GM10266 (cell line): ENCODE measurements around the gene TCF3.

Experiments
- DNase-seq: peaks from one replicate; pipeline ENCODE4 v3.0.0; 2012; ENCODE audit errors: extremely low spot score
- TF ChIP-seq, protein P1 (sequence below): IDR thresholded peaks from 2 replicates; pipeline ENCODE4 v1.5.1; 2012; ENCODE audit warnings: mild to moderate bottlenecking, low read depth; ENCODE audit not compliant: control insufficient read depth, insufficient read depth; ENCODE audit errors: missing control alignments

TCF3 gene

DNA sequence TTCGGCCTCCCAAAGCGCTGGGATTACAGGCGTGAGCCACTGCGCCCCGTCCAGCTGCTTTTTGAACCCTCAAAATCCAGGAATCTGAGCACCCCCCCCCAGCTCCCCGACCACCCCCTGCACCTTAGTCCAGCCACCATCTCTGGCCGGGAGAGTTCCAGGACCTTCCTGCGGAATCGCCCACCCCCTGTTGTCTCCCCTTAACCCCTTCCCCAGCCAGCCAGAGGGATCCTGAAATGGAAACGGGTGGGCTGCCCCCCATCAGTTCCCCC, 59.0 kb downstream of the TCF3 start:
- TF ChIP-seq, protein P1, sequence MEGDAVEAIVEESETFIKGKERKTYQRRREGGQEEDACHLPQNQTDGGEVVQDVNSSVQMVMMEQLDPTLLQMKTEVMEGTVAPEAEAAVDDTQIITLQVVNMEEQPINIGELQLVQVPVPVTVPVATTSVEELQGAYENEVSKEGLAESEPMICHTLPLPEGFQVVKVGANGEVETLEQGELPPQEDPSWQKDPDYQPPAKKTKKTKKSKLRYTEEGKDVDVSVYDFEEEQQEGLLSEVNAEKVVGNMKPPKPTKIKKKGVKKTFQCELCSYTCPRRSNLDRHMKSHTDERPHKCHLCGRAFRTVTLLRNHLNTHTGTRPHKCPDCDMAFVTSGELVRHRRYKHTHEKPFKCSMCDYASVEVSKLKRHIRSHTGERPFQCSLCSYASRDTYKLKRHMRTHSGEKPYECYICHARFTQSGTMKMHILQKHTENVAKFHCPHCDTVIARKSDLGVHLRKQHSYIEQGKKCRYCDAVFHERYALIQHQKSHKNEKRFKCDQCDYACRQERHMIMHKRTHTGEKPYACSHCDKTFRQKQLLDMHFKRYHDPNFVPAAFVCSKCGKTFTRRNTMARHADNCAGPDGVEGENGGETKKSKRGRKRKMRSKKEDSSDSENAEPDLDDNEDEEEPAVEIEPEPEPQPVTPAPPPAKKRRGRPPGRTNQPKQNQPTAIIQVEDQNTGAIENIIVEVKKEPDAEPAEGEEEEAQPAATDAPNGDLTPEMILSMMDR = no peak

GRCh38 chr19:1592755-1593500, 59.5 kb downstream of the TCF3 start, which contains the start of gene MBD3:
MBD3 (minus strand) TSS chr19:1592865; CDS start chr19:1592631, 234 bp downstream.
- peak; percentile 100 for DNase-seq
- TF ChIP-seq, protein P1 = no peak

More for the DNA sequence above, 59.0 kb downstream of the TCF3 start:
- DNase-seq = no peak

DNA sequence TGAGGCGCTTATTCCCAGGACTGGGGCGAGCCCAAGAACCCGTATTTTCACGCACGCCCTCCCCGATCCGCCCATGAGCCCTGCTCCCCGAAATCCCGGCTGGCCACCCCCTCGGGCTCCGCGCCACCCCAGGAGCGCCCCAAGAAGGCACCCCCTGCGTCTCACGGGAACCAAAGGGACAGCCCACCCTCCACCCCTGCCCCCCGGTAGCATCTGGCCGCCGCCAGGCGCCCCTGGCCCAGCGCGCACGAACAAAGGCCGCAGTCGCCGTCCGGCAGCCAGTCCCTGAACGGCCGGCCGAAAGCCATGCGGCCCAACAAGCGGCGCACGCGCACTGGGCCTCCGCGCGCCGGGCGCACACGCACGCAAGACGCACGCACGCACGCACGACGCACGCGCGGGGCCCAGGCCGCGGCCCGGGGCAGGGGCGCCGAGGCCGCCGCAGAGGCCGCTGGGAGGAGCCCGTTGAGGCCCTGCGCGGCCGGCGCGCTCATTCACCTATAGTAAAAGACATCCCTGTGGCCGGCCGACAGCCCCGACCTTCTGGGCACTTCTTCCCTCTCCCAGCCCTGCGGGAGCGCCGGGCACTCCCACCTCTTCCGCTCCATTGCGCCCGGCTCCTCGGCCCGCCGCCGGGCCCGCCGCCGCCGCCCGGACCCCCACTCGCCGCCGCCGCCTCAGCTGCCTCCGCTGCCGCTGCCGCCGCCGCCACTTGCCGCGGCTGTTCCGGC, 60.2 kb downstream of the TCF3 start:
- DNase-seq = peak; percentile 99
- TF ChIP-seq, protein P1 = no peak

GRCh38 chr19:1591421-1592023, 60.9 kb downstream of the TCF3 start:
- TF ChIP-seq, protein P1 = no peak
- no peak for DNase-seq

DNA sequence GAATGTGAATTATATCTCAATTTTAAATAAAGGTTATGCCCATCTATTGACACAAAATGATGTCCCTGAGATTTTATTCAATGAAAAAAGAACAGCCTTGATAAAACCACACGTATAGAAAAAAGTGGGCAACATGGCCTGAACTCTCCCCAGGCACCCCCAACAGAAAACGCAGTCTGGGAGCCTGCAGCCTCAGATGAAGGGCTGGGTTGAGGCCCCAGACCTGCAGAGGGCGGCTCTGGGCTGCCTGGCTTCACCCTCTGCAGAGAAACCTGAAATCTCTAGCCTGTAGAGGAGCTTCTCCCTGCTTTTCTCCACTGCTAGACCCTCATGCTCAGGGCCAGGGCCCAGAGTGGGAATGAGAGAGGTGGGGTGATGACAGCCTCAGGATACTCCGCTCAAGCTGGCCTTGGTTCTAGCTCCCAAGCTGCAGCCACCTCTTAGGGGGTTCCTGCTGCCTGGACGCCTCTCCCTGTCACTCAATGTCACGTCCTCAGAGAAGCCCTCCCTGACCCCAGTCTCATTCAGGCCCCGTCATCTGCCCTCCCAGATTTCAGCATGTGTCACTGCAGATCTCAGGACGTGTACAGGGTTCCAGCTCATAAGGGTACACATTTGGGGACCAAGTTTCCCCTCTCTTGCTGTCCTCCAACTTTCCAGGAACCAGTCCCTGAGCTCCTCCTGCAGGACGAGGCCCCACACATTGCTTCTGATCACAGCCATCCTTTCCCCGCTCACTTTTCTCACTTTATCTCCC, 61.6 kb downstream of the TCF3 start:
- TF ChIP-seq, protein P1 = peak; percentile 66
- DNase-seq = peak; percentile 82

GRCh38 chr19:1587872-1588271, 64.5 kb downstream of the TCF3 start:
- DNase-seq = no peak
- TF ChIP-seq, protein P1 = no peak
